GM12878 (cell line): Measurements from ENCODE around the gene PDCD1LG2. TPM values are rescaled to one million over a fixed set of nuclear protein-coding genes. Genes with fewer than 3 reads are reported as not detected.

ENCODE experiments used
- ATAC-seq: fragments of 200-7000 bp; cut with Tn5 transposase; 3 replicates; pipeline ENCODE4 v1.9.1; 2020; ENCODE audit warnings: mild to moderate bottlenecking, moderate library complexity
- BruUV-seq: library from RNA; stranded (reverse); fragments of 400-500 nt; replicated peaks from 2 replicates; lab custom pipeline; 2021; lab: Mats Ljungman, UMichigan
- CTCF ChIA-PET: fragments of 300-600 bp; sonication (Branson Sonifier 250); formaldehyde crosslinking; extraction: SDS; loops from one replicate; lab custom pipeline; 2021; ENCODE audit warnings: inconsistent platforms; lab: Yijun Ruan, JAX
- POLR2A ChIA-PET: fragments of 350-600 bp; formaldehyde crosslinking; extraction: SDS; loops from one replicate; lab custom pipeline; 2021; ENCODE audit warnings: inconsistent platforms; lab: Charles Lee
- RAD21 ChIA-PET: fragments of 300-600 bp; sonication (Branson Sonifier 250); formaldehyde crosslinking; loops from one replicate; lab custom pipeline; 2023; ENCODE audit warnings: antibody characterized with exemption; ENCODE audit not compliant: unreplicated experiment; lab: Charles Lee
- SMC1A ChIA-PET: fragments of 300-600 bp; sonication (Branson Sonifier 250); formaldehyde crosslinking; loops from one replicate; lab custom pipeline; 2023; ENCODE audit not compliant: unreplicated experiment, uncharacterized antibody; lab: Charles Lee
- DNase-seq: peaks from one replicate; pipeline ENCODE4 v3.0.0-alpha.2; 2011; ENCODE audit warnings: low read depth, low spot score
- FAIRE-seq: peaks from 3 replicates; lab custom pipeline; 2011; peaks lifted over from hg19 to GRCh38; lab: Jason Lieb, UNC
- H2AFZ ChIP-seq: 2 replicates; pipeline ENCODE4 v1.6.0; 2011; ENCODE audit warnings: low read depth, low read length, control low read depth; ENCODE audit not compliant: control insufficient read depth
- H3K27ac ChIP-seq: 2 replicates; pipeline ENCODE4 v1.5.1; 2011; ENCODE audit warnings: control low read depth; ENCODE audit not compliant: control insufficient read depth, insufficient read depth
- H3K27me3 ChIP-seq, 2 experiments: replicated peaks in 1 of 2; 2 replicates each; pipeline versions ENCODE4 v1.6.0 to v1.6.1; 2011; ENCODE audit warnings: low read length in 1 of 2; ENCODE audit not compliant: control insufficient read depth in 2 of 2, insufficient read depth in 2 of 2
- H3K36me3 ChIP-seq, 2 experiments: 2 replicates each; pipeline ENCODE4 v1.5.1; 2011; ENCODE audit warnings: low read length in 1 of 2; ENCODE audit not compliant: control insufficient read depth in 2 of 2, insufficient read depth in 2 of 2
- H3K4me1 ChIP-seq: 2 replicates; pipeline ENCODE4 v1.6.1; 2011; ENCODE audit warnings: mild to moderate bottlenecking, low read length, moderate library complexity, mixed read lengths; ENCODE audit not compliant: control insufficient read depth, insufficient read depth
- H3K4me2 ChIP-seq: 2 replicates; pipeline ENCODE4 v1.6.0; 2011; ENCODE audit warnings: control low read depth; ENCODE audit not compliant: control insufficient read depth, insufficient read depth
- H3K4me3 ChIP-seq: fragments of 200-600 bp; sonication (generic); 2 replicates; pipeline ENCODE4 v1.5.1; 2016
- H3K79me2 ChIP-seq: 2 replicates; pipeline ENCODE4 v1.6.0; 2011; ENCODE audit warnings: low read length; ENCODE audit not compliant: control insufficient read depth, insufficient read depth
- H3K9ac ChIP-seq: 2 replicates; pipeline ENCODE4 v1.8.0; 2011; ENCODE audit warnings: low read length, control low read depth, mixed read lengths; ENCODE audit not compliant: control insufficient read depth, insufficient read depth
- H3K9me3 ChIP-seq: replicated peaks from 3 replicates; pipeline ENCODE4 v1.5.1; 2011; ENCODE audit warnings: mild to moderate bottlenecking, low read length; ENCODE audit not compliant: control insufficient read depth, insufficient read depth
- H4K20me1 ChIP-seq: 2 replicates; pipeline ENCODE4 v1.6.0; 2011; ENCODE audit not compliant: control insufficient read depth, insufficient read depth
- IKZF1 ChIP-seq: fragments of 450-650 bp; conservative IDR thresholded peaks from 2 replicates; pipeline ENCODE4 v1.6.1; 2017; ENCODE audit warnings: antibody characterized with exemption, mild to moderate bottlenecking
- MXI1 ChIP-seq: fragments of 150-350 bp; IDR thresholded peaks from 2 replicates; pipeline ENCODE4 v1.6.1; 2011; ENCODE audit warnings: low read depth, mild to moderate bottlenecking, inconsistent platforms, low read length, improper control_type of control experiment
- SIN3A ChIP-seq: IDR thresholded peaks from 2 replicates; pipeline ENCODE4 v1.6.1; 2012; ENCODE audit warnings: low read depth, low read length, improper control_type of control experiment
- SPI1 ChIP-seq: IDR thresholded peaks from 2 replicates; pipeline ENCODE4 v1.6.1; 2011; ENCODE audit warnings: low read depth, mild to moderate bottlenecking, low read length, moderate library complexity, borderline replicate concordance; ENCODE audit not compliant: insufficient read depth
- ZNF384 ChIP-seq: IDR thresholded peaks from 2 replicates; pipeline ENCODE4 v1.6.1; 2012; ENCODE audit warnings: low read depth, mild to moderate bottlenecking, low read length, improper control_type of control experiment, borderline replicate concordance
- ZNF687 ChIP-seq: fragments of 450-650 bp; IDR thresholded peaks from 2 replicates; pipeline ENCODE4 v1.6.1; 2017; ENCODE audit warnings: mild to moderate bottlenecking, moderate library complexity
- WGBS: methylation state at CpG from one replicate; pipeline ENCODE4 v1.1.6; 2016; ENCODE audit warnings: low lambda C conversion rate; ENCODE audit not compliant: insufficient replicate concordance, insufficient coverage; ENCODE audit errors: missing lambda C conversion rate; 5-methylcytosine and 5-hydroxymethylcytosine counted together
- in situ Hi-C: fragments of 300-500 bp; cut with MboI; formaldehyde crosslinking; loops from 9 replicates; pipeline ENCODE4 v1.14.3; 2018; ENCODE audit warnings: mixed read lengths
- intact Hi-C: fragments of 100-400 bp; cut with micrococcal nuclease; formaldehyde crosslinking; loops from one replicate; pipeline ENCODE4 v1.14.2; 2022; ENCODE audit not compliant: unreplicated experiment
- polyA plus RNA-seq, 11 experiments: library from polyadenylated mRNA; depleted of rRNA in 4 of 11; unstranded in 6 of 11; stranded (reverse) in 5 of 11; fragments of >200 nt; fragmentation: Nextera tagmentation in 4 of 11; fragmentation: Illumina TruSeq in 1 of 11; extraction: Ambion mirVana in 4 of 11; extraction: Trizol in 1 of 11; gene quantifications; 1 replicate in 1 of 11; 2 replicates in 10 of 11; pipeline versions ENCODE4 v1.2.1 to v1.2.3, GENCODE V29; 2011 to 2016; ENCODE audit warnings: inconsistent platforms in 2 of 11, missing spikeins in 2 of 11, low read depth in 1 of 11
- total RNA-seq, 4 experiments: library from RNA; depleted of rRNA in 3 of 4; stranded (reverse); fragments of >200 nt in 3 of 4; fragmentation: Illumina TruSeq in 1 of 4; extraction: Trizol in 1 of 4; gene quantifications; 2 replicates each; pipeline versions ENCODE4 v1.2.1 to v1.2.3, GENCODE V29; 2013 to 2021

Gene PDCD1LG2
- total and polyA plus RNA-seq, 10 of the 15 experiments (the other 5 are each of a cell fraction or from before 2014, with no cell fraction given), result 1.5 to 37.3 (median 3.0) TPM

GRCh38 chr9:5513966-5514616 is 3.8 kb downstream of the PDCD1LG2 start:
- peak overlapping the region; percentile 62 for H3K27ac ChIP-seq
- peak overlapping the region; percentile 46 for H3K4me2 ChIP-seq
- intact Hi-C loops, result loop anchor here (2.0 to 5.0 kb wide), 3 partner anchors 55 to 527 kb away; partner anchors contain the start of gene JAK2
- H3K36me3 ChIP-seq, result no peaks in the 10 kb centered on the region
- POLR2A ChIA-PET, result interaction anchor here (0.6 to 6.8 kb wide), 9 partner anchors 12 to 109 kb away, joined by 3 to 68 read pairs (median 5); no protein-coding TSS in a partner anchor
- H3K9ac ChIP-seq, result no peak overlapping the region; the same call in 1 of the 2 replicates
- TF ChIP-seq SPI1 (peak; percentile 30; the same call in 1 of the 2 replicates), SIN3A (0 out of 2 replicates have a peak, but pooled peaks have one; percentile 44), ZNF384 (peak; percentile 28; the same call in 1 of the 2 replicates), MXI1 (no peak), ZNF687 (peak; percentile 46; the same call in 1 of the 2 replicates), IKZF1 (no peak)
- TF ChIP-seq, all 136 proteins: peak for 4
- Histone ChIP-seq H3K4me1 (peaks cover 53% of the 10 kb centered on the region), H4K20me1 (no peaks in the 10 kb centered on the region), H3K27me3 (no peaks in the 10 kb centered on the region), H3K79me2 (peaks cover 64% of the 10 kb centered on the region), H2AFZ (no peak overlapping the region), H3K9me3 (no peaks in the 10 kb centered on the region), H3K4me3 (peak overlapping the region; percentile 20; the same call in 1 of the 2 replicates)
- no peak for ATAC-seq
- BruUV-seq, result no TSS peak
- in situ Hi-C loops, result no loop called here
- RAD21 ChIA-PET, result interaction anchor here (0.7 to 11.9 kb wide), 14 partner anchors 10 to 76 kb away, joined by 3 to 146 read pairs (median 8); partner anchors contain the start of gene CD274
- no peak for FAIRE-seq
- WGBS, result 91% methylated on average over 2 of the region's 2 CpGs
- no peak for DNase-seq
- SMC1A ChIA-PET, result interaction anchor here (0.7 to 11.3 kb wide), 18 partner anchors 10 to 313 kb away, joined by 3 to 311 read pairs (median 9); partner anchors contain the start of gene CD274
- CTCF ChIA-PET, result interaction anchor here (1.1 to 6.5 kb wide), 6 partner anchors 10 to 87 kb away, joined by 3 to 32 read pairs (median 3); partner anchors contain the start of gene CD274
